Measurements from ENCODE around the gene ASTN1. TPM values are rescaled to one million over a fixed set of nuclear protein-coding genes. Genes with fewer than 3 reads are reported as not detected.

The ASTN1 gene
- total and polyA plus RNA-seq, 2 of the 4 experiments (the other 2 are of a cell fraction): under 0.01 to 0.07 TPM

DNA sequence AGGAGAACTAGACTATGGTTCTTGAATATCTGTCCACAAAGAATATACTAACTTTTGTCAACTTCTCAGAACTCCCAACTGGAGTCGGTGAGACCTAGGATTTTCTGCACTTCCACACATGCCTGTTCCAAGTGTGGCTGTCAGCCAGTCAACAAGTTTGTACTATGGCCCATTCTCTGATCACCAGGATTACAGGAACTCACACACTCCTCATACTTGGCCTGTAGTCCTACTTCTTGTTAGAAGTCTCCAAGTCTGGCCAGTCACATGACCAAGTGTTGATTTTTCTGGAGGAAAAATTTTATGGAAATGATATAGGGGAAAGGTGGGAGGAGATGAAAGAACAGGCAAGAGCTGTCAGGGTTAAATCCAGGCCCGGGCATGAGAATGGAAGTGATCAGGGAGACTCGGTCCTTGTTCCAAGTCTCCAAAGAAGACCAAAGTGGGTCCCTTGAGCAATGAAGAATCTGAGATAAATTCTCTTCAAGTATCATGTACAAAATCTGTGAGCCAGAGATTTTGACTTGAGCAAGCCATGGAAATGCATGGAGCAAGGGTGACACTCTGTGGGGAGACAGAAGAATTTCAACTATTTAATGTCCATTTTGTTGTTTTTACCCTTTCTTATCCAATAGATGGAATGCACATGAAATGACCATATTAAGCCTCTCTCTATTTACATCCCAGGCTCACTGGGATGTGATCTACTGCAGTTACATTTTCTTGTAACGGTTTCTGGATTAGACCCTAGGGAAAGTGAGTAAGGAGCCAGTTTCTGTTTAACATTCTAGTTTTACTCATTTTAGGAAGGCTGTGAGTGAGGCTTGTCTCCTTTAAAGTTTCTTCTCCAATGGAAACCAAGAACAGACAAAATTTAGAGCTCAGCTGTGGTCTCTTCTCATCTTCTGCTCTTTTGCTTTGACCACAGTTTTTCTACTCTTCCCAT, 320.9 kb downstream of the ASTN1 start:
- Histone ChIP-seq H3K27ac (ENCODE audit: insufficient read depth, low read length) (no peak overlapping the region), H2BK5ac (ENCODE audit: low read depth, low read length, poor library complexity, severe bottlenecking) (no peak overlapping the region), H3K4me2 (ENCODE audit: low read depth, low read length) (no peak overlapping the region), H3K18ac (ENCODE audit: low read depth, low read length) (no peak overlapping the region), H3K9me3 (ENCODE audit: control insufficient read depth, insufficient read depth, low read length) (no peaks in the 10 kb centered on the region), H2AK9ac (replicated peaks; ENCODE audit: low read depth, low read length, poor library complexity) (no peak overlapping the region), H2BK120ac (ENCODE audit: low read depth, low read length) (no peak overlapping the region), H2BK15ac (ENCODE audit: low read depth, low read length) (no peak overlapping the region), H3K4me3 (ENCODE audit: insufficient read depth, low read depth, low read length) (no peak overlapping the region), H3K79me1 (ENCODE audit: low read depth in 1 of 2, low read length in 2 of 2) (no peaks in the 10 kb centered on the region), H4K91ac (ENCODE audit: insufficient read depth, low read depth, low read length) (no peak overlapping the region), H2AFZ (replicated peaks; ENCODE audit: low read length, poor library complexity) (no peak overlapping the region), H4K5ac (ENCODE audit: low read depth, low read length) (no peak overlapping the region), H3K36me3 (ENCODE audit: control insufficient read depth, insufficient read depth, low read length) (no peaks in the 10 kb centered on the region), H3K9ac (ENCODE audit: low read depth, low read length) (no peak overlapping the region), H4K20me1 (ENCODE audit: insufficient read depth, low read length) (no peaks in the 10 kb centered on the region), H3K27me3 (ENCODE audit: control insufficient read depth, insufficient read depth, low read length) (no peaks in the 10 kb centered on the region), H3K4me1 (ENCODE audit: control insufficient read depth, insufficient read depth, low read length) (no peaks in the 10 kb centered on the region), H2AK5ac (ENCODE audit: low read depth, low read length) (no peak overlapping the region), H3K4ac (ENCODE audit: low read depth, low read length) (no peak overlapping the region), H3K14ac (replicated peaks; ENCODE audit: low read depth, low read length) (no peak overlapping the region), H3K56ac (ENCODE audit: extremely low read depth, insufficient read depth, low read length) (no peak overlapping the region), H2BK20ac (ENCODE audit: low read depth, low read length) (no peak overlapping the region), H3K23ac (ENCODE audit: low read depth, low read length) (no peak overlapping the region), H4K8ac (ENCODE audit: low read depth in 2 of 2, low read length in 2 of 2) (no peak overlapping the region), H3K9me1 (ENCODE audit: insufficient read depth, low read length) (no peaks in the 10 kb centered on the region)
- TF ChIP-seq RAD21 (IDR thresholded peaks at IDR 0.05; ENCODE audit: low read length) (peak; percentile 65), RFX5 (IDR thresholded peaks at IDR 0.05; ENCODE audit: low read depth, low read length) (no peak), SMC3 (IDR thresholded peaks at IDR 0.05; ENCODE audit: low read depth, low read length) (peak; percentile 47; the same call in 1 of the 2 replicates)
- TF ChIP-seq, protein P1, sequence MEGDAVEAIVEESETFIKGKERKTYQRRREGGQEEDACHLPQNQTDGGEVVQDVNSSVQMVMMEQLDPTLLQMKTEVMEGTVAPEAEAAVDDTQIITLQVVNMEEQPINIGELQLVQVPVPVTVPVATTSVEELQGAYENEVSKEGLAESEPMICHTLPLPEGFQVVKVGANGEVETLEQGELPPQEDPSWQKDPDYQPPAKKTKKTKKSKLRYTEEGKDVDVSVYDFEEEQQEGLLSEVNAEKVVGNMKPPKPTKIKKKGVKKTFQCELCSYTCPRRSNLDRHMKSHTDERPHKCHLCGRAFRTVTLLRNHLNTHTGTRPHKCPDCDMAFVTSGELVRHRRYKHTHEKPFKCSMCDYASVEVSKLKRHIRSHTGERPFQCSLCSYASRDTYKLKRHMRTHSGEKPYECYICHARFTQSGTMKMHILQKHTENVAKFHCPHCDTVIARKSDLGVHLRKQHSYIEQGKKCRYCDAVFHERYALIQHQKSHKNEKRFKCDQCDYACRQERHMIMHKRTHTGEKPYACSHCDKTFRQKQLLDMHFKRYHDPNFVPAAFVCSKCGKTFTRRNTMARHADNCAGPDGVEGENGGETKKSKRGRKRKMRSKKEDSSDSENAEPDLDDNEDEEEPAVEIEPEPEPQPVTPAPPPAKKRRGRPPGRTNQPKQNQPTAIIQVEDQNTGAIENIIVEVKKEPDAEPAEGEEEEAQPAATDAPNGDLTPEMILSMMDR (conservative IDR thresholded peaks at IDR 0.05; ENCODE audit: low read depth, low read length): peak; percentile 53
- BruUV-seq (replicated peaks): no TSS peak
- CTCF ChIA-PET: no interaction called here
- intact Hi-C loops (cut with micrococcal nuclease) (loop anchor here (1.0 kb wide), 2 partner anchors 284 to 1691 kb away; no protein-coding TSS in a partner anchor), dilution Hi-C loops (cut with HindIII; ENCODE audit: low sequenced_read_pairs, unreplicated experiment) (no loop called here), in situ Hi-C loops (cut with MboI; ENCODE audit: low sequenced_read_pairs) (no loop called here)
- POLR2A ChIA-PET (ENCODE audit: unreplicated experiment): no interaction called here
- WGBS, 2 experiments (ENCODE audit: extremely low coverage in 2 of 2, insufficient read length in 1 of 2): 0% methylated on average over 2 of the region's 4 CpGs; no CpG with 5 or more reads in 1 of the 2 experiments
- peak; percentile 41 for DNase-seq
- peak; percentile 61 for ATAC-seq (ENCODE audit: low read depth)

All from IMR-90 (cell line).